ENCODE data around the gene CCDC175.

The CCDC175 gene

GRCh38 chr14:59576332-59577294 is at the start of gene CCDC175:
Gene CCDC175, minus strand, starts transcription at chr14:59576812. Its CDS starts 37 bp downstream, at chr14:59576775.
- peak; percentile 81 for DNase-seq (ENCODE audit: low read depth)
- H3K4me3 ChIP-seq (ENCODE audit: low read depth, low read length) = no peak within 1 kb of the TSS
- no peak for TF ChIP-seq MAX (IDR thresholded peaks at IDR 0.05; ENCODE audit: low read depth, low read length)
- TF ChIP-seq MYC (IDR thresholded peaks at IDR 0.05; ENCODE audit: low read depth, low read length) = no peak
- no peak for TF ChIP-seq POLR2A (IDR thresholded peaks at IDR 0.05; ENCODE audit: extremely low read depth, insufficient read length)
- peak; percentile 73 for TF ChIP-seq CTCF (IDR thresholded peaks at IDR 0.05; ENCODE audit: low read depth, low read length)

- H3K4me3 ChIP-seq (ENCODE audit: low read depth, low read length) = no peak overlapping the region
- TF ChIP-seq MAX (IDR thresholded peaks at IDR 0.05; ENCODE audit: low read depth, low read length) (no peak), CTCF (IDR thresholded peaks at IDR 0.05; ENCODE audit: low read depth, low read length) (no peak), POLR2A (IDR thresholded peaks at IDR 0.05; ENCODE audit: extremely low read depth, insufficient read length) (no peak), MYC (IDR thresholded peaks at IDR 0.05; ENCODE audit: low read depth, low read length) (no peak)
- no peak for DNase-seq (ENCODE audit: low read depth)
Measured at GRCh38 chr14:59622631-59623030, 46.0 kb upstream of the CCDC175 start.

GRCh38 chr14:59619061-59619460 is 42.4 kb upstream of the CCDC175 start:
- no peak for DNase-seq (ENCODE audit: low read depth)
- TF ChIP-seq MAX (IDR thresholded peaks at IDR 0.05; ENCODE audit: low read depth, low read length) (no peak), POLR2A (IDR thresholded peaks at IDR 0.05; ENCODE audit: extremely low read depth, insufficient read length) (no peak), MYC (IDR thresholded peaks at IDR 0.05; ENCODE audit: low read depth, low read length) (no peak), CTCF (IDR thresholded peaks at IDR 0.05; ENCODE audit: low read depth, low read length) (no peak)
- no peak overlapping the region for H3K4me3 ChIP-seq (ENCODE audit: low read depth, low read length)

GRCh38 chr14:59601056-59601455 is 24.4 kb upstream of the CCDC175 start:
- H3K4me3 ChIP-seq (ENCODE audit: low read depth, low read length) = no peak overlapping the region
- no peak for TF ChIP-seq POLR2A (IDR thresholded peaks at IDR 0.05; ENCODE audit: extremely low read depth, insufficient read length)
- TF ChIP-seq MAX (IDR thresholded peaks at IDR 0.05; ENCODE audit: low read depth, low read length) = no peak
- TF ChIP-seq MYC (IDR thresholded peaks at IDR 0.05; ENCODE audit: low read depth, low read length) = no peak
- TF ChIP-seq CTCF (IDR thresholded peaks at IDR 0.05; ENCODE audit: low read depth, low read length) = no peak
- no peak for DNase-seq (ENCODE audit: low read depth)

GRCh38 chr14:59600211-59600945 is 23.8 kb upstream of the CCDC175 start:
- no peak overlapping the region for H3K4me3 ChIP-seq (ENCODE audit: low read depth, low read length)
- DNase-seq (ENCODE audit: low read depth) = no peak
- TF ChIP-seq CTCF (IDR thresholded peaks at IDR 0.05; ENCODE audit: low read depth, low read length) = no peak
- TF ChIP-seq POLR2A (IDR thresholded peaks at IDR 0.05; ENCODE audit: extremely low read depth, insufficient read length) = no peak
- TF ChIP-seq MAX (IDR thresholded peaks at IDR 0.05; ENCODE audit: low read depth, low read length) = no peak
- TF ChIP-seq MYC (IDR thresholded peaks at IDR 0.05; ENCODE audit: low read depth, low read length) = no peak
